GM18511 (cell line): Measurements from ENCODE around the gene NPDC1.
"Not testable (repeated sequence)": the region's sequence is repeated elsewhere in the genome, so short reads cannot be mapped to it uniquely, and the experiment has no call there.

Experiments used
- ATAC-seq: cut with Tn5 transposase; IDR thresholded peaks from one replicate; pipeline ENCODE4 v1.9.1; 2021; ENCODE audit warnings: mild to moderate bottlenecking, moderate library complexity; ENCODE audit not compliant: unreplicated experiment

The NPDC1 gene

DNA sequence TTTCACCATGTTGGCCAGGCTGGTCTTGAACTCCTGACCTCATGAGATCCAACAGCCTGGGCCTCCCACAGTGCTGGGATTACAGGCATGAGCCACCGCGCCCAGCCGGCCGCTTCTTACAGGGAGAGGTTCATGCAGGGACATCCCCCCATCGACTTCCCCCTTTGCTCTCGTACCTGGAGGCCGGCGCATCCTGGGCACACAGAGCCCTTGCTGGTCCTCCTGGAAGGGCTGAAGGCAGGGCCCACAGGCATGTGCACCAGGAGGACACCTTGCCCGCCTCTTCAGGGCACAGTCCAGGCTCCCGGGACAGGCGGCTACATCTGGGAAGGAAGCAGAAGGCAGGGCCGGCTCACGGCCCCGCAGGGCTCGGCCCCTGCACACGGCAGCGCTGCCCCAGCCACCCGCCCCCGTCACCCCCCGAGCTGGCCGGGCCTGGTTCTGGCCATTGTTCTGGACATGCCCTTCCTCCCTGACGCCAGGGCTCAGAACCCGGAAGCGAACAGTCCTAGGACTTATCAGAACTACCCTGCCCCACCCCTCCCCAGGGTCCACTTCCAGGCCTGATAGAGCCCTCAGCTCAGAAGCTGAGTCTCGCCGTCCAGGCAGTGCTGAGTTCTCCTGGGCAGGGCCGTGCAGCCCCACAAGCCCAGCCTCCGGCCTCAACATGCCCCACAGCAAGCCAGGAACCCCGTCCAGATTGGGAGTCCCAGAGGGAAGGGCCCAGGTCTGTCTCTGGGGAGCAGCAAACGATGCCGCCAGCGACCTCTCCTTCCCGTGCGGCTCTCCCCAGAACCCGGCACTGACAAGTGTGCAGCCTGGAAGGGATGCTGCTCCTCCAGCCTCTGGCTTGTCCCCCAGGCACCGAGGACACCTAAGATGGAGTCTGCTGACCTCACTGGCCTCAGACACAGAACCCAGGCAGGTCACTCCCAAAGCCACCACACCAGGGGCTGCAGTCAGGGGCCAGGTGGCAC lies 2.9 kb downstream of the NPDC1 start:
- ATAC-seq, result no peak

DNA sequence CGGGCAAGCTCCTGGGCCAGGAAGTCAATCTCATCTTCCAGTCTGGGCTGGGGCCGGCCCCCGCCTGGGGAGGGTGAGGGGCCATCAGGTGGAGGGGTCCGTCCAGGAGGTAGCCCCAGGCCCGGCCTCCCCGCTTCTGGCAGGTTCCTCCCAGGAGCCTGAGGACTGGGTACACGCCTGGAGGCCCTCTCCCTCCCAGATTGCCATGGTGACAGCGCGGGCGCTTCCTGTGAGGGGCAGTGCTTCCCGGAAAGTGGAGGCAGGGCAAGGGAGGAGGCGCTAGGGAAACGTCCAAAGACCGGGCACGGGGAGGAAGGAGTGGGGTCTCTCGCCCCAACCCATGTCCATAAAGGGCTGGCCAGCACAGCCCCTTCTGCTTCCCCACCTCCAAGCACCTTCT lies 4.9 kb downstream of the NPDC1 start:
- no peak for ATAC-seq

DNA sequence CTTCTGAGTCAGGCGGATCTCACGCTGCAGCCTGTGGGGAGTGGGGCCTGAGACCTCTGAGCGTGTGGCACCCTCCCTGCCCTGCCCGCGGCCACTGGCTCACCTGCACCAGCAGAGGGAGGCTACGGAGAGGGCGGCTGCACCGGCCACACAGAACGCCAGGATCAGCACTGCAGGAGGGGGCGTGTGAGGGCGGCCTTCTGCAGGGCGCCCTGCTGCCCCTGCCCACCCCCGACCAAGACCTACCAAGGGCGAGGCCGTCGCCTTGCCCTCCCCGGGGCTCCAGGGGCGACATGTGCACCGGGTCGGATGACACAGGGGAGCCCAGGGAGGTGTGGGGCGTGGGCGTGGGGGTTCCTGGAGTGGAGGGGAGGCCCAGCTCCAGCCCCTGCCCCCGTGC lies 5.4 kb downstream of the NPDC1 start:
- ATAC-seq, result no peak

DNA sequence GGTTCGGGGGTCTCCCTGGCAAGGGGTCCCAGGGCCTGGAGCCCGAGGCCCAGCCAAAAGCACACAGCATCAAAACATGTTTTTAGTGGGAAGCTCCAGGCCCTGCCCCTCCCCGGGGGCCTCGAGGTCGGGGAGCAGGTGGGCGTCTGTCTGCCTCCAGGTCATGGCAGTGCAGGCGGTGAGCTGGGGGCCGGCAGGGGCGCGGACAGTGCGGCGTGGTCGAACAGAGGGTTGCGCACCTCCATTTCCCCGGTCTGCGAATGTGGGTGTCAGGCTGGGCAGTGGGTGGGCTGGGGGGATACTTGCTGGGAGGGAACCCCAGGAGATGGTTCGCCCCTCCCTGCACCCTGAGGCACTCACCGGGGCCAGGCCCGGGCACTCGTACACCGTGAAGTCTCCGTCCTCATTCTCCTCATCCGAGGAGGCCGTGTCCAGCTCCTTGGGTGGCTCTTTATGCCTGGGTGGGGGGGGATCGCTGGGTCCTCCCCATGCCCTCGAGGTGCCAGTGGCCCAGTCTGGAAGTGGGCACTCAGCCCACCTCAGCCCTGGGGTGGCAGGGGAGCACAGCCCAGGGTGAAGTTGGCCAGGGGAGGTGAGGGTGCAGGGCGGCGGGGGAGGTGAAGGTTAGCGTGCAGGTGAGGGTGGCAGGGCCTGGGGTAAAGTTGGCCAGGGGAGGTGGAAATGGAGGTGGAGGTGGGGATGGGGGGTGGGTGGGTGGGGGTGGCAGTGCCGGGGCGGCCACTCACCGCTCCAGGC lies 6.2 kb downstream of the NPDC1 start:
- no peak for ATAC-seq

DNA sequence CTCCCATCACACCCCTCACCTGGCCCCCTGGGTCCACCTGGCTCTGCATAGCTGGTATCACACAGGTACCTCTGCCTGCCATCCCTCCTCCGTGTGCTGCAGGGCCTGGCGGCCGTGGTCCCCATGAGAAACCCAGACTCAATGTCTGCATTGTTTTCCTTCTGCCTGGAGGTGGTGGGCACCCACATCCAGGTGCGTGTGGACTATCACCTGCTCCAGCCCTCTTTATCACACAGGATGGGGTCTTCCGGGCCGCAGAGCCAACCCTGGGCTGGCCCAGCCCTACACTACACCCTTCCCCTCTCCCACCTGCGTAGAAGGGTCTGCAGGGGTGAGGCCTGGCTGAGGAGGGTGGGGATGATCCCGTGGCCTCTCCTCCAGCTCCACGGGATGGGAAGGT lies 7.1 kb downstream of the NPDC1 start:
- ATAC-seq, result no peak

DNA sequence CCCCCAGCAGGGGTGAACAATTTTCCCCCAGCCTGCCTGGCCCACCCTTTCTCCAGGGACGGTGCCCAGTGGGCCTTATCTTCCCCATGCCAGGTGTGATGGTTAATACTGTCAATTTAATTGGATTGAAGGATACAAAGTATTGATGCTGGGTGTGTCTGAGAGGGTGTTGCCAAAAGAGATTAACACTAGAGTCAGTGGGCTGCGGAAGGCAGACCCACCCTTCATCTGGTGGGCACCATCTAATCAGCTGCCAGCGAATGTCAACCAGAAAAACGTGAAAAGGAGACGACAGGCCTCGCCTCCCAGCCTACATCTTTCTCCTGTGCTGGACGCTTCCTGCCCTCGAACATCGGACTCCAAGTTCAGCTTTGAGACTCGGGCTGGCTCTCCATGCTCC lies 8.5 kb downstream of the NPDC1 start:
- no peak for ATAC-seq

DNA sequence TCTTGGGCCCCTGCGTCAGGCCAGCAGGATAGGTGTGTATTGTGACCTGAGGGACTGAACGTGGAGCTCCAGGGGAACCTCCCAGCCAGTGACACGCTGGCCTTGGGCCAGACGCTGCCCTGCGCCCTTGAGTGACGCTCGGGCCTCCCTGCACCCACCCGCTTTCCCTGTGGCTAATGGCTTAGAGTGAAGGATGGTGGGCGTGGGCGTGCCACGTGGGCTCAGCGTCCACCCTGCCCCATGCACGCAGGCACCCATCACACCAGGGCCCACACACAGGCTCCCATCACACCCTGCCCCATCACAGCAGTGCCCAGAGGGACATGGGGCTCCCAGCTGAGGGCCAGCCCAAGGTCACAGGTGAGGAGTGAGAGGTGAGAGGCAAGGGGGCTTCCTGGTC lies 8.9 kb downstream of the NPDC1 start:
- ATAC-seq, result no peak

DNA sequence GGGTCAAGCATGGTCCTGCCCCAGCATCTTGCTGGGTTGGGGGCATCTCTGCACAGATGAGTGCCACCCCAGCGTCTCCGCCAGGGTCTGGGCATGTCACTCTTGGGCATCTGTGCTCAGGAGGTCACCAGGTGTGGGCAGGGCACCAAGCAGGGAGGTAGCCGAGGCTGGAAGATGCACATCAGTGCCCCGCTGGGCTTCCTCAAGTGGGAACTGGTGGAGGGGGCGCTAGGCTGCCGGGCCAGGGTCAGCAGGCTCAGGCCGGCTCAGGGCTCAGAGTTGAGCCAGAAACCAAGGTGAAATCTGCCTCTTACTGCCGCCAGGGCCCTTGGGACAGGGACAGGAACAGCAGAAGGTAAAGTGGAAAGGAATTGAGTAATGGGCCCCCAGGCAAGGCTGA lies 10.0 kb downstream of the NPDC1 start:
- no peak for ATAC-seq

DNA sequence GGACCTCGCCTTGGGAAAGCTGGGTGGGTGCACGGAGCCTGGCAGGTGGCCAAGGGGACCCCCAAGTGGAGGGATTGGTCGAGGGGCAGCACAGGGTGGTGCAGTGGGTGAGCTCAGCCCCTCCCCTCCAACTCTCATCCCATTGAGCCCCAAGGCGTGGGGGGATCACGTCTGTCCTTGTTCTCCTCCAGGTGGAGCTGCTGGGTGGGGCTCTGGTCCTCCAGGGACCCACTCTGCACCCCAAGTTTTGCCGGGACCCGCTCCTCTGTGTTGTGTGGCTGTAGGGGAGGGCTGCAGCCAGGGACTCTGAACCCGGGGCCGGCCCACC lies 10.5 kb downstream of the NPDC1 start:
- ATAC-seq, result no peak

DNA sequence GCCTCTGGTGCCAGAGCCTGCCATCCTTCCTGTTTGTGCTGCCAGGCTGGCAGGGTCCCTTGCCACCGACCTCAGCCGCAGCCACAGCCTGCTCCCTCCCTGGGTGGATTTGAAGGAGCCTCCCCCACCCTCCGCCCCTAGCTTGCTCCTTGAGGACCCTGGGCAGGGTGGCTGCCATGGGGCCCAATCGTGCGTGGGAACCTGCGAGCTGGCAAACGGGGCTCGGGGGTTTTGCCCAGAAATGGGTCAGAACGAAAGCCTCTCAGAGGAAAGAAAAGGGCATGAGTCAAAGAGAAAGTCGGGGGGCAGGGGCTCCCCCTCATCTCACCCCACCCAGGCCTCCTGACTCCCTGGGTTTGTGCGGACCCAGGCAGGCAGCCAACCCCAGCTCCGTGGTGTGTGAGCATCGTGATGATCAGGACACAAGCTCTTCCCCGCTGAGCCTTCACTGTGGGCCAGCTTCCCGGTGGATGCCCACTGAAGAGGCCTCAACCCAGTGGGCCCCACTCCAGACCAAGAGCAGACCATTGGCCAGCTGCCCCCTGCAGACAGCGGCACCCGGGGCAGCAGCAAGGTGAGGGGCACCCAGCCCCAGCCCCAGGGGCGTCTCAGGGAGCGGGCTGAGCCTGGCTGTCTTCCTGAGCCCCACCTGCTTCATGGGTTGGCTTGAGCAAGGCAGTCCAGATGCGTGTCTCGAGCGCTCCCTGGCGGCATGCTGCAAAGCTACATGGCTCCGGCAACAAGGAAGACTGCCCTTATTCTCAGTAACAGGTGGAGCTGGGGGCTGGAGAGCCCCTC lies 11.1 kb downstream of the NPDC1 start:
- ATAC-seq, result peak; percentile 69

DNA sequence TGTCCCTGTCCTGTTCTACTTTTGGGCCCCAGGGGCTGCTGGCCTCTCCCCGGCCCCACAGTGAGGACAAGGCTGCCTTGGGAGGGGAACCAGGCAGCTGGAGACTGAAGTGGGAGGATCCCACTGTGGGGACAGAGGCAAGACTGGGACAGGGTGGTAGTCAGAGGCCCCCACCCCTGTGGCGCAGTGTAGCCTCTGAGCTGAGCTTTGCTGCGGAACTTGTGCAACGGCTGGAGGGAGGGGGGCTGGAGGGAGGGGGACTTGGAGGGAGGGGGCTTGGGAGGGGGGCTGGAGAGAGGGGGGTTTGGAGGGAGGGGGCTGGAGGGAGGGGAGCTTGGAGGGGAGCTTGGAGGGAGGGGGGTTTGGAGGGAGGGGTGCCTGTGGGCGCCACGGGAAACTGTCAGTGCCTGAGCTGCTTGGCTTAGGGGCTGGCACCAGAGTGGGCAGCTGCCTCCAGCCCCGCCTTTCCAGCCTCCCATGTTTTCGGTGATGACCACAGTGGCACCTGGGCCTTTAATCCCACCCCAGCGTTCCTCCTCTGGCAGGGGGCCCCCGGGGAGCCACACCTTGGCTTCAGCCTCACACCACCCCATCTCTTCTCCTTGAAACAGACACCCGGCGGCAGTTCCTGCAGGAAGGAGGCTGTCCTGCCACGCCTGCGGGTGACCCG lies 11.8 kb downstream of the NPDC1 start:
- ATAC-seq, result no peak

DNA sequence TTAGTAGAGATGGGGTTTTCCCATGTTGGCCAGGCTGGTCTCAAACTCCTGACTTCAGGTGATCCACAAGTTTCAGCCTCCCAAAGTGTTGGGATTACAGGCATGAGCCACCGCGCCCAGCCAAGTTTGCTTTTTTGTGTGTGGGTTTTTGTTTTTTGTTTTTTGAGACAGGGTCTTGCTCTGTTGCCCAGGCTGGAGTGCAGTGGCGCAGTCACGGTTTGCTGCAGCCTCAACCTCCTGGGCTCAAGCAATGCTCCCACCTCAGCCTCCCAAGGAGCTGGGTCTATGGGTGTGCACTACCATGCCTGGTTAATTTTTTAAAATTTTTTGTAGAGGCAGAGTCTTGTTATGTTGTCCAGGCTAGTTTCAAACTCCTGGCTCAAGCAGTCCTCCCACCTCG lies 12.5 kb downstream of the NPDC1 start:
- ATAC-seq, result not testable (repeated sequence)

DNA sequence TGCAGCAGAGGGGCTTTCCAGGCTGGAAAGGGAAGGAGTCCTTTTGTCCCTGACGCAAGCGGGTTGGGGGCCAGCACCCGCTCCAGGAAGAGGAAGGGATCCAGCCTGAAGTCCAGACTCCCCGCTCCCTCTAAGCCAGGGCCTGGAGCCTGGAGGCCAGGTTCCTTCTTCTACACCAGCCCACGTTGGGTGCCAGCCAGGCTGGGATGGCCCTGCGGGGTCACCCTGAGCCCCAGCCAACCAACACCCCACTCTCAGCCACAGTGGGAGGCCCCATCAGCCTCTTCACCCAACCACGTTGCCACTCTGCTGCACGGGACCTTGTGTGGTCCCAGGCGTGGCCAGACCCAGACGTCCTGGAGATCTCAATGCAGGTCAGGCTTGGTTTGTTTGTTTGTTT lies 13.1 kb downstream of the NPDC1 start:
- no peak for ATAC-seq

DNA sequence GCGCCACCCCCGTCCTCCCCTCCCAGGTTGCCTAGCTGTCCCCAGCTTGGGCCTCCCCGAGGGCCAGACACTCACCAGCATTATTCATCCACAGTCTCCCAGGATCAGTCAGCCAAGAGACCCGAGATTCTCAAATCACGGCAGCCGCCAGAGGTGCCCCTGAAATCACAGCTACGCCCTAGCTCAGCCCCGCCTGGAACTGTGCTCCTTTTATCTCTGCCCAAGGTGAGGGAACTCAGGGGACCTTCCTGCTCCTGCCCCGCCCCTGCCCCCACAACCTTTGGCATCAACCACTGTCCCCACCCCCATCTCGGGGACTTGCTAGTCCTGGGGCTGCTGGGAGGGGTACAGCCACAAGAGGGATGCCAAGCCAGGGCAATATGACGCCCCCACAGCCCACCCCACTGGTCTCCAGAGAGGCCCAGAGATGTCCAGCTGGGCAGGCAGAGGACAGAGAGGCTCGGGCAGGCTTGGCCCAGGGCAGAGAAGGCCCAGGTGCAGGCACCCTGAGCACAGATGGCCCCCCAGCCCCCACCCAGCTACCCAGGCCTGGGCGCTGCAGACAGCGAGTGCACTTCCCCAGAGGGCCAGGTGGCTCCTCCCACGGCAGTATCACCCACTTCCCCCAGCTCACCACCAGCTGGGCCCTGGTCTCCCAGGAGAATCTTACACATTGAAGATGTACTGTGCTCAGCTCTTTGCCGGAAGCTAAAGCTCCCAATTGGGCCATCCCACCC lies 13.9 kb downstream of the NPDC1 start, which contains the start of gene FUT7:
Gene FUT7, minus strand, starts transcription at position 185 of the 737 bp plus-strand sequence. Its CDS starts 97 bp downstream, at position 88.
- no peak for ATAC-seq

DNA sequence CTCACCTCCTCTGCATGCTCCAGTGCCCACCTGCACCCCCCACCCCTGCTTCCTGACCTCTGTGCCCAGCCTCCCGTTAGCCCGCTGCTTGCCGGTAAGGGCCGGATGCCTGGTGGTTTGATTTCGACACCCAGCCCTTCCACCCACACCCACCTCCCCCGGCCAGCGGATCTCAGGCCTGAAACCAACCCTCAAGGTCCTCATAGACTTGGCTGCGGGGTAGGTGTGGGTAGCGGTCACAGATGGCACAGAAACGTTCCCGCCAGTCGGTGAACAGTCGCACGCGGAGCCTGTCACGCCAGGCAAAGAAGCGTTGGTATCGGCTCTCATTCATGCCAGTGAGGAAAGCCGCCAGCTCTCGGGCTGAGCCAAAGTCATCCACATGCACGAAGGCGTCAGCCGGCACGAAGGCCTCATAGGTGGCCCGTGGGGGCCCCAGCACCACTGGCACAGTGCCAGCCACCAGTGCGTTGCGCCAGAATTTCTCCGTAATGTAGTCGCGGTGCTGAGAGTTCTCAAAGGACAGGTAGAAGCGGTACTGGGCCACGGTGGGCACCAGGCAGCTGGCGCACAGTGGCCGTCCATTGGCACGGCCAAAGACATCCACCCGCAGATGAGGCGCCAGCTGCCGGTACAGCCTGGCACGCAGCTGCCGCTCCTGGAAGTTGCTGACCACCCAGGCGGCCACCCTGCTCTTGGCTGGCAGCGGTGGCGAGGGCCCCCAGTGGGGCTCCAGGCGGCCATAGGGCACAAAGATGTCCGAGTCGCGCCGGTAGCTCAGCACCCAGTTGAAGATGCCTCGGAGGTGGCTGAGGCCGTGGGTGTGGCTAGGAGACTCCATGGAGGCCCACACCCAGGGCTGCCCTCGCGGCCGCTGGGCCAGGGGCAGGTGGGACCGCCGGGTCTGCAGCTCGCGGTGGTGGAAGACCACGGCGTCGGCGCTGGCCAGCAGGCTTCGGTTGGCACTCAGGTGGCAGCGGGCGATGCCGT lies 15.1 kb downstream of the NPDC1 start:
- no peak for ATAC-seq

DNA sequence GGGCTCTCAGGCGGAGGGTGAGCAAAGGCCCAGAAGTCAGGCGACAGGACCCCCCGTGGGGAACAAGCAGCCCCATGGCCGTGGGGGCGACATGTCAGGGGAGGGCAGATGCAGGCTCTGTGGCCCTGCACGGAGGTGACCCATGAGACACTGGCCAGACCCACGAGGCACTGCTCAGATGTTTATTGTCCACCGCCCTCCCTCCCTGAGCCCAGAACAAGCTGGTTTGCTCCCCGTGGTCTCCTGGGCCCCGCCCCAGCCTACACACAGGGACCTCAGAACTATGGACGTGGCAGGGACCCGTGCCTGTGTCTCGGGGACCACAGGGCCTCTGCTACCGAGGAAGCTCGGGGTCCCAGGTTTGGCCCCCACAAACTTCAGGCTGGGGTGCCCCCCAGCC lies 16.0 kb downstream of the NPDC1 start:
- no peak for ATAC-seq

DNA sequence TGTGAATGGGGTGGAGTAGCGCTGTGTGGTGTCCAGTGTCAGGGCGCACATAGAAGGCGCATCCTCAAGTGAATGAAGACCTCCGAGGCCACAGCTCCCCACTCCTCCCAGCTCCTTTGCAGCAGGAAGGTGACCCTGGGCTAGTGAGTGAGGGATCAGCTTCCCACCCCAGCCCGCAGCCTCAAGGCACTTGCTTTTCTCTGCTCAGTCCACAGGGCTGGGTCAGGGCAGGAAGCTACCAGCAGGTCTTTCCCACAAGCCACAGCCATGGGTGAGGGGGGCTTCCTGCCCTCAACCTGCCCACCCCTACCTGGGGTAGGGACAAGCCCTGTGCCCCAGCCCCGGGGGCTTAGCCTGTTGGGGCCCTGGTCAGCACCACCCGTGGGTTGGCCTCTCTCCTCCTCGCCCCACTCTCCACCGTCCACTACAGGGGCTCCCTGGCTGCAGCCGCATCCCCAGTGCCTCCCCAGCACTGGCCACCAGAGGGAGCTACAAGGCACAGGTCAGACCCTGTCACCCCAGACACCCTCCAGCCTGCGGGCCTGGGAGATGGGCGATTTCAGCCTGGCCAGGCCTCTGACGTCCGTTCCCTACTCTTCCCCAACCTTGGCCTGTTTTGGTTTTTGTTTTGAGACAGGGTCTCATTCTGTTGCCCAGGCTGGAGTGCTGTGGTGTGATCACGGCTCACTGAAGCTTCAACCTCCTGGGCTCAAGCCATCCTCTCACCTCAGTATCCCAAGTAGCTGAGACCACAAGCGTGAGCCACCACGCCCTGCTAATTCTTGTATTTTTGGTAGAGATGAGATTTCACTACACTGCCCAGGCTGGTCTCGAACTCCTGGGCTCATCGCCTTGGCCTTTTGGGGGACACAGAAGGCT lies 16.7 kb downstream of the NPDC1 start:
- ATAC-seq, result no peak
